ENCODE results near the gene ZC3H12D. TPM values are rescaled to one million over a fixed set of nuclear protein-coding genes. Genes with fewer than 3 reads are reported as not detected.

The ZC3H12D gene
- polyA plus RNA-seq, 4 donors, result 2.0 to 4.0 (median 3.1) TPM

Other genes with a start within 250 kb of the ZC3H12D start
- 10 to 100 TPM; 19.7 to 46.9 (median 21.9) TPM for gene TAB2, start 167.3 kb downstream of the ZC3H12D start, polyA plus RNA-seq
- gene SUMO4, start 84.8 kb downstream of the ZC3H12D start, polyA plus RNA-seq, result under 1 TPM in 1 of 4 donors, not detected in 3; 0.28 TPM
- gene PPIL4, start 61.0 kb upstream of the ZC3H12D start, polyA plus RNA-seq, result 10 to 100 TPM; 15.1 to 34.8 (median 16.2) TPM
- gene GINM1, start 81.4 kb upstream of the ZC3H12D start, polyA plus RNA-seq, result 10 to 100 TPM in 3 of 4 donors, 1 to 10 TPM in 1; 9.2 to 29.9 (median 22.7) TPM
- 10 to 100 TPM in 3 of 4 donors, 1 to 10 TPM in 1; 7.8 to 18.4 (median 13.5) TPM for gene KATNA1, start 163.7 kb upstream of the ZC3H12D start, polyA plus RNA-seq
- 10 to 100 TPM in 1 of 4 donors, 1 to 10 TPM in 3; 4.1 to 23.0 (median 7.3) TPM for gene LATS1, start 233.1 kb upstream of the ZC3H12D start, polyA plus RNA-seq